Liver (tissue), 9 donors: Measurements from ENCODE around the gene PTGR1. TPM values are rescaled to one million over a fixed set of nuclear protein-coding genes. Genes with fewer than 3 reads are reported as not detected.

ENCODE experiments used
- DNase-seq: peaks from one replicate; pipeline ENCODE4 v3.0.0-alpha.2; 2017; ENCODE audit warnings: low spot score
- H3K27ac ChIP-seq, 2 donors: one replicate each; pipeline ENCODE4 v1.7.0; 2013; ENCODE audit warnings: inconsistent platforms in 2 of 2, low read length in 2 of 2, control low read depth in 1 of 2, low read depth in 1 of 2, mild to moderate bottlenecking in 1 of 2
- H3K27me3 ChIP-seq, 4 donors: one replicate each; pipeline versions ENCODE4 v1.6.1 to v1.7.0; 2013; ENCODE audit warnings: low read length in 3 of 4, inconsistent platforms in 1 of 4, mild to moderate bottlenecking in 1 of 4, moderate library complexity in 1 of 4; ENCODE audit not compliant: control insufficient read depth in 4 of 4, insufficient read depth in 4 of 4
- H3K36me3 ChIP-seq, 4 donors: one replicate each; pipeline versions ENCODE4 v1.6.1 to v1.7.0; 2013; ENCODE audit warnings: low read length in 3 of 4, mild to moderate bottlenecking in 3 of 4, low read depth in 1 of 4, moderate library complexity in 1 of 4; ENCODE audit not compliant: control insufficient read depth in 4 of 4, insufficient read depth in 3 of 4
- H3K4me1 ChIP-seq, 4 donors: one replicate each; pipeline versions ENCODE4 v1.6.1 to v1.7.0; 2013; ENCODE audit warnings: low read length in 3 of 4, mild to moderate bottlenecking in 3 of 4, moderate library complexity in 1 of 4; ENCODE audit not compliant: control insufficient read depth in 4 of 4, insufficient read depth in 4 of 4
- H3K4me3 ChIP-seq, 3 donors: one replicate each; pipeline versions ENCODE4 v1.6.1 to v1.7.0; 2013; ENCODE audit warnings: low read length in 3 of 3, control low read depth in 1 of 3, low read depth in 1 of 3, mild to moderate bottlenecking in 1 of 3
- H3K9ac ChIP-seq, 2 donors: one replicate each; pipeline ENCODE4 v1.7.0; 2013; ENCODE audit warnings: low read length in 2 of 2, mild to moderate bottlenecking in 2 of 2, moderate library complexity in 2 of 2, control low read depth in 1 of 2, low read depth in 1 of 2
- H3K9me3 ChIP-seq, 4 donors: one replicate each; pipeline versions ENCODE4 v1.6.1 to v1.7.0; 2013; ENCODE audit warnings: low read length in 3 of 4; ENCODE audit not compliant: control insufficient read depth in 4 of 4
- ATF3 ChIP-seq: IDR thresholded peaks from 2 replicates; pipeline ENCODE4 v1.6.1; 2016; ENCODE audit warnings: antibody characterized with exemption
- CTCF ChIP-seq: fragments of 150-350 bp; IDR thresholded peaks from 2 replicates; pipeline ENCODE4 v1.5.1; 2017; ENCODE audit warnings: improper control_type of control experiment, low read depth, low read length; ENCODE audit not compliant: missing input control
- EGR1 ChIP-seq, 2 donors: IDR thresholded peaks; 2 replicates each; pipeline ENCODE4 v1.6.1; 2016 to 2018; ENCODE audit warnings: antibody characterized with exemption in 2 of 2, low read depth in 2 of 2
- FOXA1 ChIP-seq: IDR thresholded peaks from 2 replicates; pipeline ENCODE4 v1.6.1; 2016; ENCODE audit warnings: antibody characterized with exemption
- FOXA2 ChIP-seq: IDR thresholded peaks from 2 replicates; pipeline ENCODE4 v1.6.1; 2016; ENCODE audit warnings: antibody characterized with exemption
- GABPA ChIP-seq, 2 donors: IDR thresholded peaks in 1 of 2; conservative IDR thresholded peaks in 1 of 2; 2 replicates each; pipeline ENCODE4 v1.6.1; 2016; ENCODE audit warnings: antibody characterized with exemption in 2 of 2, mild to moderate bottlenecking in 1 of 2, moderate library complexity in 1 of 2
- HNF4A ChIP-seq, 2 donors: conservative IDR thresholded peaks; 2 replicates each; pipeline ENCODE4 v1.6.1; 2016; ENCODE audit warnings: antibody characterized with exemption in 2 of 2, mild to moderate bottlenecking in 2 of 2
- HNF4G ChIP-seq: IDR thresholded peaks from 2 replicates; pipeline ENCODE4 v1.6.1; 2016; ENCODE audit warnings: antibody characterized with exemption
- JUND ChIP-seq, 2 donors: IDR thresholded peaks; 2 replicates each; pipeline ENCODE4 v1.6.1; 2016; ENCODE audit warnings: antibody characterized with exemption in 2 of 2
- MAX ChIP-seq: IDR thresholded peaks from 2 replicates; pipeline ENCODE4 v1.6.1; 2016; ENCODE audit warnings: antibody characterized with exemption
- NR2F2 ChIP-seq: IDR thresholded peaks from 2 replicates; pipeline ENCODE4 v1.6.1; 2016; ENCODE audit warnings: antibody characterized with exemption
- RAD21 ChIP-seq, 2 donors: IDR thresholded peaks; 2 replicates each; pipeline ENCODE4 v1.6.1; 2016; ENCODE audit warnings: antibody characterized with exemption in 2 of 2, mild to moderate bottlenecking in 2 of 2
- REST ChIP-seq: IDR thresholded peaks from 2 replicates; pipeline ENCODE4 v1.6.1; 2016; ENCODE audit warnings: antibody characterized with exemption, mild to moderate bottlenecking
- RXRA ChIP-seq, 2 donors: IDR thresholded peaks; 2 replicates each; pipeline ENCODE4 v1.6.1; 2017 to 2018; ENCODE audit warnings: antibody characterized with exemption in 2 of 2, mild to moderate bottlenecking in 1 of 2
- SP1 ChIP-seq: IDR thresholded peaks from 2 replicates; pipeline ENCODE4 v1.6.1; 2018; ENCODE audit warnings: antibody characterized with exemption, mild to moderate bottlenecking
- TAF1 ChIP-seq: conservative IDR thresholded peaks from 2 replicates; pipeline ENCODE4 v1.6.1; 2016; ENCODE audit warnings: antibody characterized with exemption, mild to moderate bottlenecking
- YY1 ChIP-seq: IDR thresholded peaks from 2 replicates; pipeline ENCODE4 v1.6.1; 2016; ENCODE audit warnings: antibody characterized with exemption, mild to moderate bottlenecking
- ZBTB33 ChIP-seq: IDR thresholded peaks from 2 replicates; pipeline ENCODE4 v1.6.1; 2016; ENCODE audit warnings: antibody characterized with exemption
- WGBS: extraction: QIAGEN DNeasy Blood & Tissue Kit; methylation state at CpG from one replicate; pipeline ENCODE4 v1.1.7; 2013; 5-methylcytosine and 5-hydroxymethylcytosine counted together
- polyA plus RNA-seq, 2 donors: library from polyadenylated mRNA; stranded (reverse) in 1 of 2; unstranded in 1 of 2; fragments of 200-250 nt in 1 of 2; fragments of >200 nt in 1 of 2; fragmentation: Nextera tagmentation in 1 of 2; extraction: Ambion mirVana in 1 of 2; gene quantifications; one replicate each; pipeline versions ENCODE4 v1.2.1 to v1.2.3, GENCODE V29; 2013 to 2015
- total RNA-seq, 2 donors: library from RNA; depleted of rRNA; stranded (reverse); fragments of >200 nt; gene quantifications; one replicate each; pipeline ENCODE4 v1.2.3, GENCODE V29; 2014
- donor health status: healthy.
- donor health status: healthy.
- donor health status: healthy.
- donor health status: healthy.
- donor health status: healthy.

The PTGR1 gene
- total and polyA plus RNA-seq, 4 donors: 53.1 to 784 (median 471) TPM

- Histone ChIP-seq H3K36me3 (no peaks in the 10 kb centered on the region), H3K27ac (peak overlapping the region; percentile 84 to 91), H3K9ac (no peak overlapping the region), H3K4me1 (peaks cover 8 to 34% (median 28%) of the 10 kb centered on the region in 4 donors), H3K9me3 (no peaks in the 10 kb centered on the region), H3K27me3 (no peaks in the 10 kb centered on the region), H3K4me3 (no peak overlapping the region)
- no peak for TF ChIP-seq TAF1
- peak; percentile 69 to 78 for TF ChIP-seq RXRA (IDR thresholded peaks at IDR 0.05)
- no peak for TF ChIP-seq HNF4G
- peak; percentile 46 for TF ChIP-seq NR2F2
- TF ChIP-seq REST: no peak
- peak in 1 of 2 donors; percentile 38 for TF ChIP-seq GABPA (IDR thresholded peaks at IDR 0.05 in 1 of 2, conservative IDR thresholded peaks at IDR 0.05 in 1 of 2)
- TF ChIP-seq FOXA2: peak; percentile 68
- TF ChIP-seq HNF4A (conservative IDR thresholded peaks at IDR 0.05): peak; percentile 84 to 92
- TF ChIP-seq MAX: peak; percentile 17
- TF ChIP-seq FOXA1: no peak
- peak; percentile 99 for TF ChIP-seq JUND (IDR thresholded peaks at IDR 0.05)
- peak; percentile 43 to 61 for TF ChIP-seq RAD21 (IDR thresholded peaks at IDR 0.05)
- no peak for TF ChIP-seq CTCF
- TF ChIP-seq YY1: peak; percentile 48
- peak; percentile 32 for TF ChIP-seq ZBTB33
- peak; percentile 97 for TF ChIP-seq ATF3
- peak; percentile 54 for TF ChIP-seq SP1
- TF ChIP-seq EGR1 (IDR thresholded peaks at IDR 0.05; ENCODE audit: low read depth in 2 of 2): no peak
- no peak for DNase-seq
- 46% methylated on average over 3 of the region's 3 CpGs for WGBS
Observed at GRCh38 chr9:111622626-111623025, 23.2 kb upstream of the PTGR1 start.
